ENCODE data around the gene PPIH.

- no peak for TF ChIP-seq CTCF (IDR thresholded peaks at IDR 0.05; ENCODE audit: insufficient read depth, low read length, poor library complexity, severe bottlenecking)
- no peak for TF ChIP-seq EZH2phosphoT487 (conservative IDR thresholded peaks at IDR 0.05; ENCODE audit: low read length)
Measured at GRCh38 chr1:42720868-42721267, 62.6 kb downstream of the PPIH start.

All from SU-DHL-6 (cell line).